ENCODE data around the gene TAS2R20. TPM values are rescaled to one million over a fixed set of nuclear protein-coding genes. Genes with fewer than 3 reads are reported as not detected.

TAS2R20 gene
- total RNA-seq, 1 experiment from 2014 or later, result 0.11 TPM

DNA sequence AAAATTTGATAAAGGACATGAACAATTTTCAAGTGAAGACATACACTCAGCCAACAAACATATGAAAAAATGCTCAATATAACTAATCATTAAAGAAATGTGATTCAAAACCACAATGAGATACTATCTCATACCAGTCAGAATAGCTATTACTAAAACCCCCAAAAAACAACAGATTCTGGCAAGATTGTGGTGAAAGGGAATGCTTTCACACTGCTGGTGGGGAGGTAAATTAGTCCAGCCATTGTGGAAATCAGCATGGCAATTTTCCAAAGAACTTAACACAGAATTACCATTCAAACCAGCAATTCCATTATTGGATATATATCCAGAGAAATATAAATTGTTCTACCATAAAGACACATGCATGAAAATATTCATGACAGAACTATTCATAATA is 40.4 kb downstream of the TAS2R20 start:
- H3K4me1 ChIP-seq (ENCODE audit: insufficient read depth, low read length), result no peaks in the 10 kb centered on the region
- intact Hi-C loops (cut with micrococcal nuclease), result no loop called here
- TF ChIP-seq EZH2 (IDR thresholded peaks at IDR 0.05; ENCODE audit: low read length, unreplicated experiment) (no peak), EZH2phosphoT487 (IDR thresholded peaks at IDR 0.05; ENCODE audit: borderline replicate concordance, low read length) (no peak)
- TF ChIP-seq, protein P1, sequence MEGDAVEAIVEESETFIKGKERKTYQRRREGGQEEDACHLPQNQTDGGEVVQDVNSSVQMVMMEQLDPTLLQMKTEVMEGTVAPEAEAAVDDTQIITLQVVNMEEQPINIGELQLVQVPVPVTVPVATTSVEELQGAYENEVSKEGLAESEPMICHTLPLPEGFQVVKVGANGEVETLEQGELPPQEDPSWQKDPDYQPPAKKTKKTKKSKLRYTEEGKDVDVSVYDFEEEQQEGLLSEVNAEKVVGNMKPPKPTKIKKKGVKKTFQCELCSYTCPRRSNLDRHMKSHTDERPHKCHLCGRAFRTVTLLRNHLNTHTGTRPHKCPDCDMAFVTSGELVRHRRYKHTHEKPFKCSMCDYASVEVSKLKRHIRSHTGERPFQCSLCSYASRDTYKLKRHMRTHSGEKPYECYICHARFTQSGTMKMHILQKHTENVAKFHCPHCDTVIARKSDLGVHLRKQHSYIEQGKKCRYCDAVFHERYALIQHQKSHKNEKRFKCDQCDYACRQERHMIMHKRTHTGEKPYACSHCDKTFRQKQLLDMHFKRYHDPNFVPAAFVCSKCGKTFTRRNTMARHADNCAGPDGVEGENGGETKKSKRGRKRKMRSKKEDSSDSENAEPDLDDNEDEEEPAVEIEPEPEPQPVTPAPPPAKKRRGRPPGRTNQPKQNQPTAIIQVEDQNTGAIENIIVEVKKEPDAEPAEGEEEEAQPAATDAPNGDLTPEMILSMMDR (conservative IDR thresholded peaks at IDR 0.05; ENCODE audit: low read depth, low read length), result no peak
- no peak overlapping the region for H2AFZ ChIP-seq (ENCODE audit: low read length)
- H3K79me2 ChIP-seq (ENCODE audit: low read length), result no peaks in the 10 kb centered on the region
- H4K20me1 ChIP-seq (ENCODE audit: low read length), result no peaks in the 10 kb centered on the region
- H3F3A ChIP-seq (ENCODE audit: low read length, unreplicated experiment), result no peaks in the 10 kb centered on the region
- ATAC-seq (no peak), DNase-seq (no peak)
- BruUV-seq (replicated peaks), result no TSS peak
- no peaks in the 10 kb centered on the region for H3K9me3 ChIP-seq (ENCODE audit: low read length)
- ChIA-PET CTCF (no interaction called here), POLR2A (ENCODE audit: unreplicated experiment) (no interaction called here)
- no peak overlapping the region for H3K9ac ChIP-seq (ENCODE audit: low read length)
- no peaks in the 10 kb centered on the region for H3K9me2 ChIP-seq (replicated peaks; ENCODE audit: low read length)
- no peaks in the 10 kb centered on the region for H3K27me3 ChIP-seq (ENCODE audit: low read length)
- H3K4me3 ChIP-seq (ENCODE audit: low read length), result no peak overlapping the region
- no peak overlapping the region for H3K27ac ChIP-seq (ENCODE audit: low read length)
- H3K4me2 ChIP-seq (ENCODE audit: low read length), result no peak overlapping the region
- H3K36me3 ChIP-seq (ENCODE audit: low read depth, low read length), result no peaks in the 10 kb centered on the region

DNA sequence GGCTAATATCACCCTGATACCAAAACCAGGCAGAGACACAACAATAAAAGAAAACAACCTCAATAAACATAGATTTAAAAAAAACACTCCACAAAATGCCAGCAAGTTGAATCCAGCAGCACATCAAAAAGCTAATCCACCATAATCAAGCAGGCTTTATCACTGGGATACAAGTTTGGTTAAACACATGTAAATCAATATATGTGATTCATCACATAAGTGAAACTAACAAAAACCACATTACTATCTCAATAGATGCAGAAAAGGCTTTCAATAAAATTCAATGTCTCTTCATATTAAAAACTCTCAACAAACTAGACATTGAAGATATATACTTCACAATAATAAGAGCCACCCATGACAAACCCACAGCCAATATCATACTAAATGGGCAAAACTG is 42.0 kb downstream of the TAS2R20 start:
- ChIA-PET CTCF (no interaction called here), POLR2A (ENCODE audit: unreplicated experiment) (no interaction called here)
- DNase-seq (no peak), ATAC-seq (no peak)
- Histone ChIP-seq H3K9ac (ENCODE audit: low read length) (no peak overlapping the region), H3K4me3 (ENCODE audit: low read length) (no peak overlapping the region), H3F3A (ENCODE audit: low read length, unreplicated experiment) (no peaks in the 10 kb centered on the region), H2AFZ (ENCODE audit: low read length) (no peak overlapping the region), H3K9me3 (ENCODE audit: low read length) (no peaks in the 10 kb centered on the region), H3K4me2 (ENCODE audit: low read length) (no peak overlapping the region), H3K79me2 (ENCODE audit: low read length) (no peaks in the 10 kb centered on the region), H3K9me2 (replicated peaks; ENCODE audit: low read length) (no peaks in the 10 kb centered on the region), H4K20me1 (ENCODE audit: low read length) (no peaks in the 10 kb centered on the region), H3K36me3 (ENCODE audit: low read depth, low read length) (no peaks in the 10 kb centered on the region), H3K27me3 (ENCODE audit: low read length) (no peaks in the 10 kb centered on the region), H3K4me1 (ENCODE audit: insufficient read depth, low read length) (no peaks in the 10 kb centered on the region), H3K27ac (ENCODE audit: low read length) (no peak overlapping the region)
- TF ChIP-seq, protein P1 (conservative IDR thresholded peaks at IDR 0.05; ENCODE audit: low read depth, low read length), result no peak
- TF ChIP-seq EZH2 (IDR thresholded peaks at IDR 0.05; ENCODE audit: low read length, unreplicated experiment) (no peak), EZH2phosphoT487 (IDR thresholded peaks at IDR 0.05; ENCODE audit: borderline replicate concordance, low read length) (no peak)
- no TSS peak for BruUV-seq (replicated peaks)
- intact Hi-C loops (cut with micrococcal nuclease), result no loop called here

DNA sequence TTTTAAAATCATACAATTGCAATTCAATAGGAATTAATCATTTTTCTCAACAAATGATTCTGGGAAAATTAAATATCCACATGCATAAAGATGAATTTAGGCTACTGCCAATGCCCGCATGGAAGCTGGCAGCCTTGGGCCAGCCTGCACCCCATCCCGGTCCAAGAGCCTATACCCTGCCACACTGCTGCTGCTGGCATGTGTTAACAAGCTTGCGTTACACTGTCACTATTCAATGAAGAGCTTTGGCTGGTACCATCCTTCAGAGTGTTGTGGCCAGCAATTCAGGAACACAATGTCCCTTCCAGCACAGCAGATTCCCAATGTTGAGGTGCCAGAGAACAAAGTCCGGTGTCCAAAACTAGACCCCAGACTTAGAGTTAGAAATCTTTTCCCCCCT is 45.5 kb downstream of the TAS2R20 start:
- Histone ChIP-seq H3K9me2 (replicated peaks; ENCODE audit: low read length) (no peaks in the 10 kb centered on the region), H3K9me3 (ENCODE audit: low read length) (no peaks in the 10 kb centered on the region), H3K79me2 (ENCODE audit: low read length) (no peaks in the 10 kb centered on the region), H3K4me3 (ENCODE audit: low read length) (no peak overlapping the region), H3K9ac (ENCODE audit: low read length) (no peak overlapping the region), H3K36me3 (ENCODE audit: low read depth, low read length) (no peaks in the 10 kb centered on the region), H3K27ac (ENCODE audit: low read length) (no peak overlapping the region), H3K27me3 (ENCODE audit: low read length) (no peaks in the 10 kb centered on the region), H3K4me2 (ENCODE audit: low read length) (no peak overlapping the region), H3F3A (ENCODE audit: low read length, unreplicated experiment) (no peaks in the 10 kb centered on the region), H4K20me1 (ENCODE audit: low read length) (no peaks in the 10 kb centered on the region), H3K4me1 (ENCODE audit: insufficient read depth, low read length) (no peaks in the 10 kb centered on the region), H2AFZ (ENCODE audit: low read length) (no peak overlapping the region)
- intact Hi-C loops (cut with micrococcal nuclease), result no loop called here
- BruUV-seq (replicated peaks), result no TSS peak
- TF ChIP-seq, protein P1 (conservative IDR thresholded peaks at IDR 0.05; ENCODE audit: low read depth, low read length), result no peak
- TF ChIP-seq EZH2phosphoT487 (IDR thresholded peaks at IDR 0.05; ENCODE audit: borderline replicate concordance, low read length) (no peak), EZH2 (IDR thresholded peaks at IDR 0.05; ENCODE audit: low read length, unreplicated experiment) (no peak)
- ATAC-seq (no peak), DNase-seq (no peak)
- POLR2A ChIA-PET (ENCODE audit: unreplicated experiment), result no interaction called here
- CTCF ChIA-PET, result no interaction called here

Other genes with a start within 250 kb of the TAS2R20 start
- not detected in 2 replicates for gene TAS2R7, start 195.7 kb downstream of the TAS2R20 start, total RNA-seq (2014; rRNA removed)
- not detected in 2 replicates for gene TAS2R8, start 191.0 kb downstream of the TAS2R20 start, total RNA-seq (2014; rRNA removed)
- not detected in 2 replicates for gene TAS2R9, start 188.1 kb downstream of the TAS2R20 start, total RNA-seq (2014; rRNA removed)
- gene TAS2R10, start 171.9 kb downstream of the TAS2R20 start, total RNA-seq (2014; rRNA removed), result 0.44 and 0.58 TPM in 2 replicates
- 3.5 and 9.3 TPM in 2 replicates for gene PRR4, start 148.8 kb downstream of the TAS2R20 start, total RNA-seq (2014; rRNA removed)
- 5.7 and 9.5 TPM in 2 replicates for gene PRH1, start 114.0 kb downstream of the TAS2R20 start, total RNA-seq (2014; rRNA removed)
- gene TAS2R13, start 88.7 kb downstream of the TAS2R20 start, total RNA-seq (2014; rRNA removed), result 0.11 and 0.86 TPM in 2 replicates
- not detected in 2 replicates for gene PRH2, start 69.1 kb downstream of the TAS2R20 start, total RNA-seq (2014; rRNA removed)
- 1.6 and 1.8 TPM in 2 replicates for gene TAS2R14, start 59.0 kb downstream of the TAS2R20 start, total RNA-seq (2014; rRNA removed)
- gene TAS2R50, start 11.4 kb downstream of the TAS2R20 start, total RNA-seq (2014; rRNA removed), result 0.29 and 1.5 TPM in 2 replicates
- not detected in 2 replicates for gene TAS2R19, start 24.3 kb upstream of the TAS2R20 start, total RNA-seq (2014; rRNA removed)
- gene TAS2R31, start 33.1 kb upstream of the TAS2R20 start, total RNA-seq (2014; rRNA removed), result 0.55 and 0.75 TPM in 2 replicates
- gene TAS2R46, start 64.0 kb upstream of the TAS2R20 start, total RNA-seq (2014; rRNA removed), result 0.36 and 1.5 TPM in 2 replicates
- gene TAS2R43, start 94.0 kb upstream of the TAS2R20 start, total RNA-seq (2014; rRNA removed), result not detected in 2 replicates
- 0.66 and 2.0 TPM in 2 replicates for gene TAS2R30, start 136.3 kb upstream of the TAS2R20 start, total RNA-seq (2014; rRNA removed)
- 9.4 and 9.7 TPM in 2 replicates for gene SMIM10L1, start 172.9 kb upstream of the TAS2R20 start, total RNA-seq (2014; rRNA removed)
- gene TAS2R42, start 188.6 kb upstream of the TAS2R20 start, total RNA-seq (2014; rRNA removed), result not detected in 2 replicates